WTC11 (cell line): Measurements from ENCODE around the gene TMA16.

Experiments
- AFF4 ChIP-seq: sonication (generic); formaldehyde crosslinking; IDR thresholded peaks from 2 replicates; pipeline ENCODE4 v1.8.1; 2023; ENCODE audit warnings: mild to moderate bottlenecking, missing genetic modification reagents, borderline replicate concordance
- CREM ChIP-seq: sonication (generic); formaldehyde crosslinking; IDR thresholded peaks from 2 replicates; pipeline ENCODE4 v1.8.1; 2022; ENCODE audit warnings: mild to moderate bottlenecking, missing genetic modification reagents, moderate library complexity
- CTCF ChIP-seq: fragments of 200-600 bp; IDR thresholded peaks from 2 replicates; pipeline ENCODE4 v1.8.0; 2022; ENCODE audit warnings: antibody characterized with exemption
- ELF4 ChIP-seq: sonication (generic); formaldehyde crosslinking; IDR thresholded peaks from 2 replicates; pipeline ENCODE4 v1.8.1; 2022; ENCODE audit warnings: low read depth, mild to moderate bottlenecking, moderate library complexity, missing genetic modification reagents
- ETV6 ChIP-seq: sonication (generic); formaldehyde crosslinking; IDR thresholded peaks from 2 replicates; pipeline ENCODE4 v1.8.1; 2022; ENCODE audit warnings: mild to moderate bottlenecking, missing genetic modification reagents
- STAT6 ChIP-seq: sonication (generic); formaldehyde crosslinking; conservative IDR thresholded peaks from 2 replicates; pipeline ENCODE4 v1.8.1; 2023; ENCODE audit warnings: mild to moderate bottlenecking, low read depth, missing genetic modification reagents, moderate library complexity
- TP53 ChIP-seq: sonication (generic); formaldehyde crosslinking; IDR thresholded peaks from 2 replicates; pipeline ENCODE4 v1.8.1; 2023; ENCODE audit warnings: mild to moderate bottlenecking, missing genetic modification reagents
- ZNF121 ChIP-seq: sonication (generic); formaldehyde crosslinking; IDR thresholded peaks from 2 replicates; pipeline ENCODE4 v1.8.0; 2023; ENCODE audit warnings: missing genetic modification reagents
- ZSCAN18 ChIP-seq: fragments of 250-450 bp; sonication (Bioruptor Pico); IDR thresholded peaks from 2 replicates; pipeline ENCODE4 v2.1.2; 2022; ENCODE audit warnings: mild to moderate bottlenecking, moderate library complexity

GRCh38 chr4:163565226-163566135 lies 71.0 kb downstream of the TMA16 start:
- TF ChIP-seq ELF4 (CRISPR knock-in tag) = no peak
- no peak for TF ChIP-seq ZSCAN18 (CRISPR knock-in tag)
- no peak for TF ChIP-seq CTCF
- TF ChIP-seq STAT6 (CRISPR knock-in tag) = no peak
- no peak for TF ChIP-seq ZNF121 (CRISPR knock-in tag)
- no peak for TF ChIP-seq ETV6 (CRISPR knock-in tag)
- no peak for TF ChIP-seq CREM (CRISPR knock-in tag)
- TF ChIP-seq AFF4 (CRISPR knock-in tag) = no peak
- TF ChIP-seq TP53 (CRISPR knock-in tag) = no peak
